Astrocyte of the cerebellum (primary cell): ENCODE measurements around the gene C2CD4A.
A peak's percentile ranks its signal among the peaks of the same experiment; 100 is the strongest.

Source experiments
- DNase-seq: peaks from one replicate; pipeline ENCODE4 v3.0.0-alpha.2; 2011; ENCODE audit warnings: low read depth
- H3K4me3 ChIP-seq: 2 replicates; pipeline ENCODE4 v1.5.1; 2011; ENCODE audit warnings: mild to moderate bottlenecking, low read depth, low read length, moderate library complexity
- in situ Hi-C: cut with HindIII; loops from 2 replicates; pipeline ENCODE4 v1.10.0; 2017; ENCODE audit warnings: low sequenced_read_pairs
- TF ChIP-seq, protein P1 (sequence below): IDR thresholded peaks from 2 replicates; pipeline ENCODE4 v1.5.1; 2012; ENCODE audit warnings: low read length, low read depth, moderate library complexity, mild to moderate bottlenecking; ENCODE audit errors: missing control alignments

Gene C2CD4A, protein sequence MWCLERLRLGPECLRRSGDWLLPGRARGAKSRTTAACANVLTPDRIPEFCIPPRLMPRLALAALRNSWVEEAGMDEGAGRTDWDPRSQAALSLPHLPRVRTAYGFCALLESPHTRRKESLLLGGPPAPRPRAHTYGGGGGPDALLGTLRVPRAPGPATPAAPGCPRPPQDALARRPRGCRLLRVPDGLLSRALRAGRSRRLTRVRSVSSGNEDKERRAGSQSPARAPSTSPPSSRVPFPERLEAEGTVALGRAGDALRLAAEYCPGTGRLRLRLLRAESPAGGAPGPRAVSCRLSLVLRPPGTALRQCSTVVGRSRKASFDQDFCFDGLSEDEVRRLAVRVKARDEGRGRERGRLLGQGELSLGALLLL

GRCh38 chr15:62066663-62067447 is at the start of gene C2CD4A:
C2CD4A (plus strand) TSS chr15:62066977; CDS start chr15:62067614, 637 bp downstream.
- DNase-seq, result no peak
- peak within 1 kb of the TSS; percentile 26 for H3K4me3 ChIP-seq
- TF ChIP-seq, protein P1, sequence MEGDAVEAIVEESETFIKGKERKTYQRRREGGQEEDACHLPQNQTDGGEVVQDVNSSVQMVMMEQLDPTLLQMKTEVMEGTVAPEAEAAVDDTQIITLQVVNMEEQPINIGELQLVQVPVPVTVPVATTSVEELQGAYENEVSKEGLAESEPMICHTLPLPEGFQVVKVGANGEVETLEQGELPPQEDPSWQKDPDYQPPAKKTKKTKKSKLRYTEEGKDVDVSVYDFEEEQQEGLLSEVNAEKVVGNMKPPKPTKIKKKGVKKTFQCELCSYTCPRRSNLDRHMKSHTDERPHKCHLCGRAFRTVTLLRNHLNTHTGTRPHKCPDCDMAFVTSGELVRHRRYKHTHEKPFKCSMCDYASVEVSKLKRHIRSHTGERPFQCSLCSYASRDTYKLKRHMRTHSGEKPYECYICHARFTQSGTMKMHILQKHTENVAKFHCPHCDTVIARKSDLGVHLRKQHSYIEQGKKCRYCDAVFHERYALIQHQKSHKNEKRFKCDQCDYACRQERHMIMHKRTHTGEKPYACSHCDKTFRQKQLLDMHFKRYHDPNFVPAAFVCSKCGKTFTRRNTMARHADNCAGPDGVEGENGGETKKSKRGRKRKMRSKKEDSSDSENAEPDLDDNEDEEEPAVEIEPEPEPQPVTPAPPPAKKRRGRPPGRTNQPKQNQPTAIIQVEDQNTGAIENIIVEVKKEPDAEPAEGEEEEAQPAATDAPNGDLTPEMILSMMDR, result peak; percentile 31
- in situ Hi-C loops, result no loop called here

GRCh38 chr15:62020576-62021160 is 46.1 kb upstream of the C2CD4A start:
- DNase-seq, result no peak
- TF ChIP-seq, protein P1, result no peak
- H3K4me3 ChIP-seq, result no peak overlapping the region
- in situ Hi-C loops, result no loop called here

GRCh38 chr15:62021991-62022600 is 44.7 kb upstream of the C2CD4A start:
- TF ChIP-seq, protein P1, result peak; percentile 35
- H3K4me3 ChIP-seq, result no peak overlapping the region
- no peak for DNase-seq
- in situ Hi-C loops, result no loop called here

- no peak for DNase-seq
- in situ Hi-C loops, result no loop called here
- TF ChIP-seq, protein P1, result no peak
These were observed 40.1 kb upstream of the C2CD4A start for GRCh38 chr15:62026487-62027262.

DNA sequence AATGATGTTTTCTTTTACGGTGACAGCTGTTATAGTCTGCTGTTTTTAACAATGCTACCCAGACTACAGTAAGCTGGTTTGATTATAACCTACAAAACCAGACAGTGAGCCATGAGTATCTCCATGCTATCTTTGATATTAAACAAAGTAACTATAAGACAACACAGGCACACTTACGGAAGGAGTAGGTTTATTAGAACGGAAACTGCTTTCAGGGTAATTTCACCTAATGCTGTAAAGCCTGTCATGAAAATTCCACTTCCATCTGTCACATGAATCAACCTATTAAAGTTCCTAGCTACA is 39.6 kb upstream of the C2CD4A start:
- in situ Hi-C loops, result no loop called here

More at GRCh38 chr15:62026487-62027262, 40.1 kb upstream of the C2CD4A start:
- H3K4me3 ChIP-seq, result no peak overlapping the region

More for the DNA sequence above, 39.6 kb upstream of the C2CD4A start:
- no peak overlapping the region for H3K4me3 ChIP-seq
- no peak for DNase-seq
- TF ChIP-seq, protein P1, result no peak
